ENCODE data around the gene AP3B1. TPM values are rescaled to one million over a fixed set of nuclear protein-coding genes. Genes with fewer than 3 reads are reported as not detected.

Gene AP3B1
- total and polyA plus RNA-seq, 2 donors (not counting 1 experiment from before 2014, with no cell fraction given), result 26.8 to 58.9 TPM

DNA sequence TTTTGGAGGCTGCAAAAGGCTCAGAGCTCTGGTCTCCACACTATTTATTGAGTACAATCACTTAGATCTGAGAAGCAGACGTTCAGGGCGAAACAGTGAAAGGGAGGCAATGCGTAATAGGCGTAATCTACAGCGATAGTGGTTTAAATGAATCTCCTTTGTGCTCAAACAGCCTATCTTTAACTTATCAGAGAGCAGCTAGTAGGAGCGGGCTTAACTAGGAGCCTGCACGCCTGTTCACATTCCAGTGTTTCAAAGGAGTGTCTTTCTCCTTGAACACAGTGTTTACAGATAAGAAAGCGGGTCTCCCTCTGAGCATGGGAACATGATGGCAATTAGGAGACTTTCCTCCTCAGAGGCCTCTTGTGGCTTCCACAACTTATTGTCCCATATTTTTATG, 49.4 kb downstream of the AP3B1 start:
- no peaks in the 10 kb centered on the region for H3K9me3 Mint-ChIP-seq (ENCODE audit: insufficient read depth)
- H3K4me3 Mint-ChIP-seq, result no peak overlapping the region
- Histone ChIP-seq H3K79me2 (ENCODE audit: control insufficient read depth, insufficient read depth, low read length) (peaks cover 28% of the 10 kb centered on the region), H3K36me3 (replicated peaks in 1 of 2; ENCODE audit: control extremely low read depth in 1 of 2, control insufficient read depth in 1 of 2, extremely low read depth in 1 of 2, insufficient read depth in 2 of 2, low read length in 1 of 2) (peaks cover 0 to 3% of the 10 kb centered on the region in 2 experiments), H3K4me2 (replicated peaks; ENCODE audit: low read depth, low read length, poor library complexity, severe bottlenecking) (no peak overlapping the region), H3K27me3 (replicated peaks in 1 of 4; ENCODE audit: control extremely low read depth in 1 of 4, control insufficient read depth in 3 of 4, insufficient read depth in 4 of 4, low read length in 3 of 4) (no peaks in the 10 kb centered on the region), H3K4me1 (ENCODE audit: control insufficient read depth in 2 of 2, insufficient read depth in 2 of 2, low read length in 2 of 2) (no peaks in the 10 kb centered on the region), H3K27ac (ENCODE audit: low read length in 2 of 2) (no peak overlapping the region), H2AFZ (ENCODE audit: insufficient read depth, low read depth, low read length, poor library complexity, severe bottlenecking) (no peak overlapping the region), H3K4me3 (ENCODE audit: control extremely low read depth in 1 of 5, extremely low read depth in 1 of 5, insufficient read depth in 1 of 5, low read depth in 2 of 5, low read length in 4 of 5) (no peak overlapping the region), H3K9me3 (ENCODE audit: control extremely low read depth in 1 of 3, control insufficient read depth in 2 of 3, insufficient read depth in 1 of 3, low read length in 2 of 3) (no peaks in the 10 kb centered on the region), H4K20me1 (ENCODE audit: control insufficient read depth, insufficient read depth, low read length, poor library complexity, severe bottlenecking) (peaks cover 2% of the 10 kb centered on the region), H3K9ac (ENCODE audit: low read length) (no peak overlapping the region)
- ATAC-seq (ENCODE audit: low read depth) (no peak), DNase-seq (no peak)
- no peak for TF ChIP-seq EZH2 (IDR thresholded peaks at IDR 0.05; ENCODE audit: borderline replicate concordance, insufficient read depth, low read depth, low read length, poor library complexity, severe bottlenecking)
- TF ChIP-seq, protein P1, sequence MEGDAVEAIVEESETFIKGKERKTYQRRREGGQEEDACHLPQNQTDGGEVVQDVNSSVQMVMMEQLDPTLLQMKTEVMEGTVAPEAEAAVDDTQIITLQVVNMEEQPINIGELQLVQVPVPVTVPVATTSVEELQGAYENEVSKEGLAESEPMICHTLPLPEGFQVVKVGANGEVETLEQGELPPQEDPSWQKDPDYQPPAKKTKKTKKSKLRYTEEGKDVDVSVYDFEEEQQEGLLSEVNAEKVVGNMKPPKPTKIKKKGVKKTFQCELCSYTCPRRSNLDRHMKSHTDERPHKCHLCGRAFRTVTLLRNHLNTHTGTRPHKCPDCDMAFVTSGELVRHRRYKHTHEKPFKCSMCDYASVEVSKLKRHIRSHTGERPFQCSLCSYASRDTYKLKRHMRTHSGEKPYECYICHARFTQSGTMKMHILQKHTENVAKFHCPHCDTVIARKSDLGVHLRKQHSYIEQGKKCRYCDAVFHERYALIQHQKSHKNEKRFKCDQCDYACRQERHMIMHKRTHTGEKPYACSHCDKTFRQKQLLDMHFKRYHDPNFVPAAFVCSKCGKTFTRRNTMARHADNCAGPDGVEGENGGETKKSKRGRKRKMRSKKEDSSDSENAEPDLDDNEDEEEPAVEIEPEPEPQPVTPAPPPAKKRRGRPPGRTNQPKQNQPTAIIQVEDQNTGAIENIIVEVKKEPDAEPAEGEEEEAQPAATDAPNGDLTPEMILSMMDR (IDR thresholded peaks at IDR 0.05), result no peak
- WGBS (ENCODE audit: insufficient coverage), result 100% methylated on average over 3 of the region's 8 CpGs
- no peak overlapping the region for H3K27ac Mint-ChIP-seq
- no peaks in the 10 kb centered on the region for H3K4me1 Mint-ChIP-seq
- ChIA-PET POLR2A (no interaction called here), CTCF (interaction anchor here (1.1 kb wide), 1 partner anchor 24 kb away, joined by 3 read pairs; no protein-coding TSS in a partner anchor)
- H3K27me3 Mint-ChIP-seq, result no peaks in the 10 kb centered on the region
- intact Hi-C loops (cut with micrococcal nuclease), result no loop called here

DNA sequence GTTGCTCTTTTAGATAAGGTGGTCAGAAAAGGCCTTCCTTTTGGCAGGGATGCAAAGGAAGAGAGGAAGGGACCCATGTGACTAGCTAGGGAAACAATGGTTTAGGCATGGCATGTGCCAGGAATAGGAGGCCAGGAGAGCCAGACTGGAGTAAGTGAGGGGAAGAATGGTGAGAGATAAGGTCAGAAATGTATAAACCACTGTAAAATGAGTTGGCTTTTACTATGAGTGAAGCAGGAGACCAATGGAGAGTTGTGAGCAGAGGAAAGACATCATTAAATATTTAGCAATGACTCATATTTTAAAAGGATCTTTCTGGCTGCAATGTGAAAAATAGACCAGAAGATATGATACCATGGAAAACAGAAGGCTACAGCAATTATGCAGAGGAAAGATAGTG, 50.9 kb downstream of the AP3B1 start:
- Histone ChIP-seq H4K20me1 (ENCODE audit: control insufficient read depth, insufficient read depth, low read length, poor library complexity, severe bottlenecking) (no peaks in the 10 kb centered on the region), H3K4me3 (ENCODE audit: control extremely low read depth in 1 of 5, extremely low read depth in 1 of 5, insufficient read depth in 1 of 5, low read depth in 2 of 5, low read length in 4 of 5) (no peak overlapping the region), H3K4me1 (ENCODE audit: control insufficient read depth in 2 of 2, insufficient read depth in 2 of 2, low read length in 2 of 2) (no peaks in the 10 kb centered on the region), H3K27me3 (replicated peaks in 1 of 4; ENCODE audit: control extremely low read depth in 1 of 4, control insufficient read depth in 3 of 4, insufficient read depth in 4 of 4, low read length in 3 of 4) (no peaks in the 10 kb centered on the region), H3K27ac (ENCODE audit: low read length in 2 of 2) (no peak overlapping the region), H2AFZ (ENCODE audit: insufficient read depth, low read depth, low read length, poor library complexity, severe bottlenecking) (no peak overlapping the region), H3K9ac (ENCODE audit: low read length) (no peak overlapping the region), H3K79me2 (ENCODE audit: control insufficient read depth, insufficient read depth, low read length) (peaks cover 20% of the 10 kb centered on the region), H3K4me2 (replicated peaks; ENCODE audit: low read depth, low read length, poor library complexity, severe bottlenecking) (no peak overlapping the region), H3K36me3 (replicated peaks in 1 of 2; ENCODE audit: control extremely low read depth in 1 of 2, control insufficient read depth in 1 of 2, extremely low read depth in 1 of 2, insufficient read depth in 2 of 2, low read length in 1 of 2) (peaks cover 1 to 4% of the 10 kb centered on the region in 2 experiments), H3K9me3 (ENCODE audit: control extremely low read depth in 1 of 3, control insufficient read depth in 2 of 3, insufficient read depth in 1 of 3, low read length in 2 of 3) (no peaks in the 10 kb centered on the region)
- DNase-seq (no peak), ATAC-seq (ENCODE audit: low read depth) (no peak)
- H3K4me1 Mint-ChIP-seq, result no peaks in the 10 kb centered on the region
- H3K27me3 Mint-ChIP-seq, result no peaks in the 10 kb centered on the region
- ChIA-PET POLR2A (no interaction called here), CTCF (no interaction called here)
- no peaks in the 10 kb centered on the region for H3K9me3 Mint-ChIP-seq (ENCODE audit: insufficient read depth)
- TF ChIP-seq, protein P1 (IDR thresholded peaks at IDR 0.05), result no peak
- TF ChIP-seq EZH2 (IDR thresholded peaks at IDR 0.05; ENCODE audit: borderline replicate concordance, insufficient read depth, low read depth, low read length, poor library complexity, severe bottlenecking), result no peak
- no peak overlapping the region for H3K4me3 Mint-ChIP-seq
- no peak overlapping the region for H3K27ac Mint-ChIP-seq
- intact Hi-C loops (cut with micrococcal nuclease), result no loop called here
